GM19238 (cell line): ENCODE measurements around the gene TOP2A.

ENCODE experiments used
- DNase-seq: peaks from one replicate; pipeline ENCODE4 v3.0.0; 2011; ENCODE audit warnings: low spot score; ENCODE audit not compliant: insufficient read length

TOP2A gene

DNA sequence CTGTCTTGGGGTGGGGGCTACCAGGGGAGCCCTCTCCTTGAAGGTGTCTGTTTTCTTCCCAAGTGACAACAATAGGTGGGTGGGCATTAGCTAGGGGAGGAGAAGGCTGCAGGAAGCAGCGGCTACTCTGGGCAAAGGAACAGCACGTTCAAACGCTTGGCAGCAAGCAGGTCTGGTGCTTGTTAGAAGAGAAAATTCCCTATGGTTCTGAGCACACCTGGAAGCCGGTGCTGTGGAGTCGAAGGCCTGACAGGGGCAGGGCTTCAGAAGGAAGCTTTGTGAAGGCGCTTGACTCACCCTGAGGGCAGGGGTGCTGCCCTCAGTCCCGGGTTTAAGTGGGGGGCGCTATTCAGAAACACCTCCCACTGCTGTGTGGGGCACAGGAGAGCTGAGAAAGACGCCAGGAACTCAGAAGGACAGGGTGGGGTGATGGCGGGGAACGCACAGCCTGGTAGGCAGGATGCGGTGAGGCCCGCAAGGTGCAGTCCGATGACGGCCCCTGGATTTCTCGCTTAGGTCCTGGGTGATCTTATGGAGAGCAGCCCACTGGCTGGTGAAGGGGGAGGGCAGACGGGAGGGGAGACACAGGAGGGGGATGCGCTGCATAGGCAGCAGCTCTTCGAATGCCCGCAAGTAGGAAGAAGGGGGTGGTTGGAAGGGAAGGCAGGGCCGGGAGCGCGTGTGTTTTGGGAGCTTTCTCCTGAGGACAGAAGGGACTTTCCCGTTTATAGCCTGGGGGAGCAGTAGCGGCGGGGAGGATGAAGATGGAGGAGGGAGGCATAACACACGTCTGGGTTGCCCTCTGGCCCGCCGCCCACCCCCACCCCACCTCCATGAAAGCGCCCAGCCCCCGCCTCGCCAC is 56.4 kb downstream of the TOP2A start:
- no peak for DNase-seq

DNA sequence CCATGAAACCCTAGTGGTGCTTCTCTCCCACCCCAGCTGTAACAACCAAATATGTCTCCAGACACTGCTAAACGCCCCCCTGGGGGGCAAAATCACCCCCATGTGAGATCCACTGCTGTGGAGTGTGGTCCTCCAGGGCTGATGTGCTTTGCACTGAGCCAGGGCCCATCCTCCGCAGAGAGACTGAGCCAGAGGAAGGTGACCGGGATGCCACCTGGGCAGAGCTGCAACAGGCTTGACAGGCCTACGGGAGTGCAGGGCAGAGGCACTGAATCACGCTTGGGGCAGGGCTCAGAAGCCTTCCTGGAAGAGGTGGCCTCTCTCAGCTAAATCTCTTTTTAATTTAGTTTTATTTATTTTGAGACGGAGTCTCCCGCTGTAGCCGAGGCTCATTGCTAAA is 57.6 kb downstream of the TOP2A start:
- DNase-seq = no peak

- peak; percentile 94 for DNase-seq
Measured at GRCh38 chr17:40358323-40359038, 59.2 kb downstream of the TOP2A start.

DNA sequence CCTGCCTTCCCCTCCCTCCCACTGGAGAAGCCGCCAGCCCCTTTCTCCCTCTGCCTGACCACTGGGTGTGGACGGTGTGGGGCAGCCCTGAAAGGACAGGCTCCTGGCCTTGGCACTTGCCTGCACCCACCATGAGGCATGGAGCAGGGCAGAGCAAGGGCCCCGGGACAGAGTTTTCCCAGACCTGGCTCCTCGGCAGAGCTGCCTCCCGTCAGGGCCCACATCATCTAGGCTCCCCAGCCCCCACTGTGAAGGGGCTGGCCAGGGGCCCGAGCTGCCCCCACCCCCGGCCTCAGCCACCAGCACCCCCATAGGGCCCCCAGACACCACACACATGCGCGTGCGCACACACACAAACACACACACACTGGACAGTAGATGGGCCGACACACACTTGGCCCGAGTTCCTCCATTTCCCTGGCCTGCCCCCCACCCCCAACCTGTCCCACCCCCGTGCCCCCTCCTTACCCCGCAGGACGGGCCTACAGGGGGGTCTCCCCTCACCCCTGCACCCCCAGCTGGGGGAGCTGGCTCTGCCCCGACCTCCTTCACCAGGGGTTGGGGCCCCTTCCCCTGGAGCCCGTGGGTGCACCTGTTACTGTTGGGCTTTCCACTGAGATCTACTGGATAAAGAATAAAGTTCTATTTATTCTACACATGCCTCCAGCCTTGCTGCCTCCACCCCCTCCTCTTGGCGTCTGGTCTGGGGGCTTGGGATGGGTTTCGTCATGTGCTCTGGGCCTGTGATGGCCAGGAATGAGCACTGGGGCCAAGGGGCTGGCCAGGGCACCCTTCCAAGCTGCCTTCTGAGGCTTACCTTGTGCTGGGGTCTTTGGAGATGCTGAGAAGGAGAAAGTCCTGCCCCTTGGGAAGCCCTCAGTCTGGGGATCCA is 60.5 kb downstream of the TOP2A start:
- no peak for DNase-seq

GRCh38 chr17:40355804-40356758 is 61.6 kb downstream of the TOP2A start:
- DNase-seq = no peak

- DNase-seq = peak; percentile 87
Measured at GRCh38 chr17:40355123-40355803, 62.4 kb downstream of the TOP2A start.

DNA sequence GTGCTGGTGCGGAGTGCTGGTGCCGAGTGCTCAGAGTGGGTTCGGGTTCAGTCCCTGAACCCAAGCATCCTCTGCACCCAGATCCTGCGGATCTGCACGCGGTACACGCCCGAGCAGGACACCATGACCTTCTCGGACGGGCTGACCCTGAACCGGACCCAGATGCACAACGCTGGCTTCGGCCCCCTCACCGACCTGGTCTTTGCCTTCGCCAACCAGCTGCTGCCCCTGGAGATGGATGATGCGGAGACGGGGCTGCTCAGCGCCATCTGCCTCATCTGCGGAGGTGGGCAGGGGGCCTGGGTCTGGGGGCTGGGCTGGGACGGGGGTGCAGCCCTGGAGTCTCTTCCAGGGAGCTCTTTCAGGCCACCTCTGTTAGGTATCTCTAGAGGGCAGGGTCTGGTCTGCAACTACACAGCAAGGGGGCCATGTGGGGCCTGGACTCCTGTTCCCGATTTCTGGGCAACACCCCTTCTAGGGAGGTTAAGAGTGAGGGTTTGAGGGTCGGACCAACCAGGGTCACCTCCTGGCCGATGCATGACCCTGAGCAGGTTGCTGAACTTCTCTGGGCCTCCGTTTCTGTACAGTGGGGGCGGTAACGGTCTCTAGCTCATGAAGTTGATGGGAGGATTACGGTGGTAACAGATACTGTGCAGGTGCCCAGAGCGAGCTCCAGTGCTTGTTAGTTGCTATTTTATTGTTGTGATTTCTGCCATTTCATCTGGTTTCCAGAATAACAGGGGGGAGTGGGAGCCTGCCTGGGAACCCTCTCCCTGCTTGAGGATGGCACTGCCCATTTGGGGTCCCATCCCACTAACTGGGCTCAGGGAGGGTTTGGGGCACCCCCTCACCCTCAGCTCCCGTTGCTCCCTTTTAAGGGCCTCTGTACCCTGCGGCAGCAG is 63.2 kb downstream of the TOP2A start:
- no peak for DNase-seq

GRCh38 chr17:40352779-40353394 is 64.8 kb downstream of the TOP2A start:
- DNase-seq = no peak

DNA sequence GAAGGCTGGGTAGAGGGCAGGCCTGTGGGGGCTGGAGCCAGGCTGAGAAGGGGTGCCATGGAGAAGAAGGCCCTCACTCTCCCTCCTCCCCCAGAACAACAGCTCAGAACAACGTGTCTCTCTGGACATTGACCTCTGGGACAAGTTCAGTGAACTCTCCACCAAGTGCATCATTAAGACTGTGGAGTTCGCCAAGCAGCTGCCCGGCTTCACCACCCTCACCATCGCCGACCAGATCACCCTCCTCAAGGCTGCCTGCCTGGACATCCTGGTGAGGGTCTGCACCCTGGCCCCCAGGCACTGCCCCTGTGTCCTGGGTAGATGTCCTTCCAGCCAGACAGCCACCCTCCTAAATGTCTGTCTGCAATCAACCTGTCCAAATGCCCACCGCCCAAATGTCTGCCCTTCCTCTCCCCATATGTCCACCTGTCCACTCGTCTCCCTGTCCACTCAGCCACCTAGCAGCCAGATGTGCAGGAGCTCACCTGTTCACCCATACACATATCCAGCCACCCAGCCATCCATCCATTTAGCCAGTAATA is 65.4 kb downstream of the TOP2A start:
- DNase-seq = no peak

GRCh38 chr17:40351359-40352236 is 66.1 kb downstream of the TOP2A start:
- no peak for DNase-seq

- no peak for DNase-seq
Measured at GRCh38 chr17:40350689-40351358, 66.9 kb downstream of the TOP2A start.

DNA sequence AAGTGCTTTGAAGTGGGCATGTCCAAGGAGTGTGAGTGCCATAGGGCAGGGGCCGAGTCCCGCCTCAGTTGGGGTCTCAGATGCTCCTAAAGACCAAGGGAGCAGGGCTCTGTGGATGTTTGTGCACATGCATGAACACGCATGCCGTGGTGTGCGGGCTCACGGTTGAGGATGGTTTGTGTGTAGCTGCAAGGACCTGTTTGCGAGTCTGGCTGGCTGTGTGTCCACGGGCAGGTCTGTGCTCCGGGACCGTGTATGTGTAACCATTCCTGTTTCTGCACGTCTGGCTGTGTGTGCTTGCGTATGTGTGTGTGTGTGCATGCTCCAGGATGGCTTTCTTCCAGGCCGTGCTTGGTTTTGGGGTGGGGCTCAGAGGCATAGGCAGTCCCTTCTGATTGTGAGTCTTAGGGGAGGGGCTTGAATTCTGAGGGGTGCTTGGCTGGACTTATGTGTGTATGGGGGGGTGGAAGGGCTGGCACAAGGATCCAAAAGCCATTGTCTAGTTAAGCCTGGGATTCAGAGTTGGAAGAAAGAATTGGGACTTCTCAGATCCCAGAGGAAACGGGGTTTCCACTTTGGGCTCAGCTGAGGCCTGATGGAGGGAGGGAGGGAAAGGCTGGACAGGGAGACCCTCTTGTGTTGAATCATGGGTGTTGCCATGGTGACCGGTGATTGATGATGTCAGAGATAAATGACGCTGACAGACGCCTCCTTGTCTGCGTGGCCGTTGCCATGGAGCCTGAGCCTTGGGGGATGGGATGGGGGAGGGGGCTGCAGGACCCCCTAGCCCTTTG is 67.6 kb downstream of the TOP2A start:
- DNase-seq = no peak

DNA sequence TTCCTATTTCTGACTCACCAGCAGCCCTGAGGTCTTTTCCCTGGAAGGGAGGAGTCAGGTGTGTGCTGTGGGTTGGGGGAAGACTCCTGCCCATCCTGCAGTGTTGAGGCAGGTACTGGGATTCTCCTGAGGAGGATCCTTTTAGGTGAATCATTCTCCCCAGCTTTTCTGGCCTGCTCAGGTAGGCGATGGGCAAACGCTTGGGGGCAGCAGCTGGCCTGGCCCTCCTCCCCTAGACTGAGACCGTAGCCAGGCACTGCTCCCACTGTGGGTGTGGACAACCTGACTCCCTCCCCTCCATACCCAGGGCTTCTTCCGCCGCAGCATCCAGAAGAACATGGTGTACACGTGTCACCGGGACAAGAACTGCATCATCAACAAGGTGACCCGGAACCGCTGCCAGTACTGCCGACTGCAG is 68.2 kb downstream of the TOP2A start:
- no peak for DNase-seq

DNA sequence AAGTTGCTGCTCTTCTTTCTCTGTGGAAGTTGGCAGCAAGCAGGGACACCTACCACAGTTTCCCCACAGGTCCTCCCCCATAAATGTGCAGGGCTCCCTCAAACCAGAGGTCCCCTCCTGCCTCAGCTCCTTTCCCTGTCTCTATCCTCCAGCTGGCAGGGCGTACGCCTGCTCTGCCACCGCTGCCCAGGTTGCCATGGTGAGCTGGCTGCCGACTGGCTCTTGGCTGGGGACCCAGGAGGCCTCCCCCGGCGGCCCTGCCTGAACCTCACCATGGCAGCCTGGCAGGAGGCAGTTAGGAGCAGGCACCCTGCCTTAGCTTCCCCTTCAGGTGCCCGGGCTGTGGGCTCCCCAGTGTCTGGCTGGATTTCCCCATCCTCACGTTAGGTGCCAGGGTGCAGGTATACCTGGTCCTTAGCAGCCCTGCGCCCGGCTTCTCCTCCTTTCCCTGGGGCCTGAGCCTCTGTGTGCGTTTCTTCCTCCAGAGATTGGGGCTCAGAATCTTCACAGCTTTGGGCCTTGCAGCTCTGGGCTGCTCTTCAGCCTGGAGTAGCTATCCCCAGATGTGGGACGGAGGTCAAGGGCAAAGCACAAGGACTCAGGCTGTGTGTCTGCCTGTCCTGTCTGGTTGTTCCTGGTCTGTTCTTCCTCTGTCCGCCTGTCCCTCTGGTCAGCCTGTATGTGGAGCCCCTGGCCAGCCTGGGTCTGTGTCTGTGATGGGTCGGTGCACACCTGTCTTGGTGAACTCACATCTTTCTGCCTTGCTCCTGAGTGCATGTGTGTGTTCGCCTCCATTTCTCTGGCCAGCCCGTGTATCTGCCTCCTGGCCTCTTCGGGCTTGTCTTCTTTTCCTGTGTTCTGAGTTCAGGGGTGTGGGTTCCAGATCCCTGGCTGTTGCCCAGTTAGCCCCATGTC is 68.9 kb downstream of the TOP2A start:
- DNase-seq = no peak

GRCh38 chr17:40348136-40348504 is 69.6 kb downstream of the TOP2A start:
- no peak for DNase-seq
